Activated CD4-positive, alpha-beta T cell treated with anti-CD3 and anti-CD28 coated beads, Interleukin-2, Interleukin-6, amounts not matched to agents 100 ng/mL and 50 ng/mL, durations not matched to agents 16 hours and 8 hours (primary cell): ENCODE measurements around the gene VPS16.
A peak's percentile ranks its signal among the peaks of the same experiment; 100 is the strongest.
"Not testable (repeated sequence)": the region's sequence is repeated elsewhere in the genome, so short reads cannot be mapped to it uniquely, and the experiment has no call there.

ENCODE experiments used
- DNase-seq: peaks from one replicate; pipeline ENCODE4 v3.0.0-alpha.2; 2020

VPS16 gene

DNA sequence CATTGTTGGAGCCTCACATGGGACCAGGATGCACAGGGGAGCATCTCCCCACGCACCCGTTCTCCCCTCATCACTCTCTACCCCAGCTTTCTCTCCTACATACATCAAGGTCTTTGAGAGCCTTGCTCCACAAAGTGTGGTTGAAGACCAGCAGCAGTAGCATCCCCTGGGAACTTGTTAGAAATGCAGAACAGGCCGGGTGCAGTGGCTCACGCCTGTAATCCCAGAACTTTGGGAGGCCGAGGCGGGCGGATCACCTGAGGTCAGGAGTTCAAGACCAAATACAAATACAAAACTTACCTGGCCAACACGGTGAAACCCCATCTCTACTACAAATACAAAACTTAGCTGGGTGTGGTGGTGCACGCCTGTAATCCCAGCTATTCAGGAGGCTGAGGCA is 32.6 kb upstream of the VPS16 start:
- not testable (repeated sequence) for DNase-seq

GRCh38 chr20:2809690-2810089 is 30.9 kb upstream of the VPS16 start:
- DNase-seq, result no peak

GRCh38 chr20:2812189-2812588 is 28.4 kb upstream of the VPS16 start:
- DNase-seq, result no peak

GRCh38 chr20:2814076-2814475 is 26.5 kb upstream of the VPS16 start:
- no peak for DNase-seq

- no peak for DNase-seq
Observed at GRCh38 chr20:2814587-2815051, 25.9 kb upstream of the VPS16 start, which contains the start of gene C20orf141. Gene C20orf141, plus strand, starts transcription at chr20:2814987. Its CDS starts 198 bp downstream, at chr20:2815185.

- DNase-seq, result no peak
Observed at GRCh38 chr20:2815242-2815900, 25.2 kb upstream of the VPS16 start.

DNA sequence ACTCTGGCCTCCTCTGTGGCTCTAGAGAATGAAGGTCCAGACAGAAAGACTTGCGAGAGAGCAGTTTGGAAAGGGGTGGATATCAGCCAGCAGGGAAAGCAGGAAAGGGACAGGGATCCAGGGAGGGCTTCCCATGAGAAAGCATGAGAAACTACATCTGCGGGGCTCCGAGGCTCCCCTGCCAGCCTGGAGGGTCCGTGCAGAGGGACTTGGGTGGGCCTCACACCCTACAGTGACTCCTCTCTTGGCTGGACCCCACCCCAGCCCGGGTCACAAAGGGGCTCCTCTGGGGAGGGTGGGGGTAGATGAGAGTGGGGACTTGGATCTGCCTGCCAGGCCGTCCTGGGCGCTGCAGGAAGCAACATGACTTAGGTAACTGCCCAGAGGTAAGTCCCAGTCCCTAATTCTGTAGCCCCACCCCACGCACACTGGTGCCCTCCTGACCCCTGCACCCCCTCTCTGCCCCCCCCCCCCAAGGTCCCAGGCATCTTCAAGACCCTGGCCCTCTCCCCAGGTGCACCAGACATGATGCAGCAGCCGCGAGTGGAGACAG is 24.4 kb upstream of the VPS16 start, which contains the start of gene TMEM239:
TMEM239 (plus strand) TSS at position 335 of the 553 bp plus-strand sequence; CDS start at position 526, 191 bp downstream.
- no peak for DNase-seq

DNA sequence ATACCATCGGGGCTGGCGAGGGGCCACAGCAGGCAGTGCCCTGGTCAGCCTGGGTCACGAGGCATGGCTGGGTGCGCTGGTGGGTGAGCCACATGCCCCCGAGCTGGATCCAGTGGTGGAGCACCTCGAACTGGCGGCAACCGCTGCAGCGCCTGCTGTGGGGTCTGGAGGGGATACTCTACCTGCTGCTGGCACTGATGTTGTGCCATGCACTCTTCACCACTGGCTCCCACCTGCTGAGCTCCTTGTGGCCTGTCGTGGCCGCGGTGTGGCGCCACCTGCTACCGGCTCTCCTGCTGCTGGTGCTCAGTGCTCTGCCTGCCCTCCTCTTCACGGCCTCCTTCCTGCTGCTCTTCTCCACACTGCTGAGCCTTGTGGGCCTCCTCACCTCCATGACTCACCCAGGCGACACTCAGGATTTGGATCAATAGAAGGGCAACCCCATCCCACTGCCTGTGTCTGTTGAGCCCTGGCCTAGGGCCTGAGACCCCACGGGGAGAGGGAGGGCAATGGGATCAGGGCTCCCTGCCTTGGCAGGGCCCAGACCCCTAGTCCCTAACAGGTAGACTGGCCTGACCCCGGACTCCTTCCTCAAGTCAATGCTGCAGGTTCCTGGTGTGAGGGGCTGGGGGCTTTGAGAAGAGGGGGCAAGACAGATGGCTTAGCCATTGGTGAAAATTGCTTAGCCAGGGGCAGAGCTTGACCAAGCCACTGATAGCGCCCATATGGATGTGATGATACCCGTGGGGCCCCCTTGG is 23.8 kb upstream of the VPS16 start:
- no peak for DNase-seq

- DNase-seq, result no peak
Observed at GRCh38 chr20:2817341-2817726, 23.2 kb upstream of the VPS16 start.

DNA sequence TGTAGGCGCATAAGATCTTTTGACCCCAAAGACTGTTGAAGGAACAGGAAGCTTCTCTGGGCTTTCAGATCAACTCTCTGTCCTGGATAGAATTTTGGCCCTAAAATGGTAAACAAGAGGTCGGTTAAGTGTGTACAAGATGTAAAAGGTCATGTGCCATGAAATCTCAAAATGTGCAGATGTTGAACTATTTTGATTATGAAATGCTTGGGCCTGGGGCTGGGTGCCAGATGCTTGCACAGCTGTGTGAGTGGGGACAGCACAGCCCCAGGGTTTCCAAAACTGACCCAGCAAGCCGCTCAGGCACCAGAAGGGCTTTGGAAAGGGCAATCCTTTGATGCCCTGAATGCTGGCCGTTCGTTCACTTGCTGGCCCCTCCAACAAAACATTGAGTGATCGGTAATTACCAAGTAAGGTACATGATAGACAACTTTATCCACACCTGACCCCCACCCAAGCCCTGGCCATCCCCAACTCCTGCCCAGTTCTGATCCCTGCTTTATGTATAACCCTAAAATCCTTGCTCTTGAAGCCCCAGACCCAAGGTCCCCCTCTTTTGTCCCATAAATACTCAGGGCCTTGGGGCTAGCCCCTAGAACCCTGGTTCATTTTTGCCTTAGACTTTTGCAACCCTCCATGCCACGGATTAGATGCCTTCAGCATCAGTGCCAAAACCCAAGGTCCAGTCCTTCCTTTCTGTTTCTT is 22.5 kb upstream of the VPS16 start:
- DNase-seq, result no peak

DNA sequence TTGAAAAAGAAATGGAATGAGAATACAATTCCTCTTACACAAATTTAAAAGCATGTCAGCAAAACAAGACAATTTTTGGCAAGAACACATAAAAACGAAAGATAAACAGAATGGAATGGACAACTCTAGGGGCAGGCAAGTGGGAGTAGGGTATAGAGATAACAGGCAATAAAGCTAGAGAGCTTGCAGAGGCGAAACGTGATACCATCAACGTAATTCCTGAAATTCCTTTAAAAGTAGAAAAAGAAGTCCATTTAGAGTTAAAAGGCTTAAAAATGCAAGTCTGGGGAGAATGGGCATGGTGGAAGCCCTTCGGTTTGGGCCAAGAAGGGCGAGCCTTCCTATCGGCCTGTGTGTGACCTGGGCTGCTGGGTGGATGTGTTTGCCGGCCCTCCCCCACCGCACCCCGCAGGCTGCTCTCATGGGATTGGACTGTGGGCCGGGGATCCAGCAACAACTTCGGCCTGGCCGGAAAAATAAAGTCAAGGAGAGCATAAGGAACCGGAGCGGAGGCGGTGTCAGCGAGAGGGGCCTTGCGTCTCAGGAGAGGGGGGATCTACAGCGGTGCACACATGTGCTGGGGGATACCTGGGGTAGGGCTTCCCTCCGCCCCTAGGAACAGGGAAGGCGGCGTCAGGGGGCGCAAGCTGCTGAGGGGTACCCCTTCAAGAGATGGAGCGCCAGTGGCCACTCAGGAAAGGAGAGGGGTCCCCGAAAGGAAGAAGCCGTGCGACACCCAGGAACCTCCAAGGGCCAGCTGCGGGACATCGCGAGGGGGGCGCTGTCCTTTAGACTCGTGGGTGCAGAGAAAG is 20.3 kb upstream of the VPS16 start:
- DNase-seq, result no peak

GRCh38 chr20:2820896-2821869 is 19.4 kb upstream of the VPS16 start:
- no peak for DNase-seq

GRCh38 chr20:2822073-2822472 is 18.5 kb upstream of the VPS16 start:
- peak; percentile 54 for DNase-seq

GRCh38 chr20:2825761-2826160 is 14.8 kb upstream of the VPS16 start:
- DNase-seq, result no peak

- DNase-seq, result no peak
Observed at GRCh38 chr20:2826655-2827054, 13.9 kb upstream of the VPS16 start.

GRCh38 chr20:2829376-2829775 is 11.2 kb upstream of the VPS16 start:
- DNase-seq, result no peak

DNA sequence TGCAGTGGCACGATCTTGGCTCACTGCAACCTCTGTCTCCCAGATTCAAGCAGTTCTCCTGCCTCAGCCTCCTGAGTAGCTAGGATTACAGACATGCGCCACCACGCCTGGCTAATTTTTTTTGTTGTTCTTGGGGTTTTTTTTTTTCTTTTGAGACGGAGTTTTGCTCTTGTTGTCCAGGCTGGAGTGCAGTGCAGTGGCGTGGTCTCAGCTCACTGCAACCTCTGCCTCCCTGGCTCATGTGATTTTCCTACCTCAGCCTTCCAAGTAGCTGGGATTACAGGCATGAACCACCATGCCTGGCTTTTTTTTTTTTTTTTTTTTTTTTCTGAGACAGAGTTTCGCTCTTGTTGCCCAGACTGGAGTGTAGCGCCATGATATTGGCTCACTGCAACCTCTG is 9.3 kb upstream of the VPS16 start:
- not testable (repeated sequence) for DNase-seq

DNA sequence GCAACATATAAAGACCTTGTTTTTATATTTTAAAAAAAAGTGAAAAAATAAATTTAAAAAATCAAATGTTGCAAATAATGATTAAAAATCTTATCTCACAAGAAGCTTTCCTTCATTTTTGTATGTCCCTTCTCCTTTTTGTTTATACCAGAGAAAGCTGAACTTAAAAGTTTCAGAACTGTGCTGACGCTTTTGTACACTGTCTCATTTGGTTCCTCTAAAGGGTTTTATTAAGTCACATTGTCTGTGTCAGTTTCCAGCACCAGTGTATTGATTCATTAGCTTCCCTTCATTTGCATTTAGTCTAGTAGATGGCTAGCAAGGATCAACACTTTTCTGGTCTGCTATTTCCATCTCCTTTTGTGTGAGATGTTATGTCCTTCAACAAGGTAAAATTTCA is 6.8 kb upstream of the VPS16 start:
- DNase-seq, result no peak

DNA sequence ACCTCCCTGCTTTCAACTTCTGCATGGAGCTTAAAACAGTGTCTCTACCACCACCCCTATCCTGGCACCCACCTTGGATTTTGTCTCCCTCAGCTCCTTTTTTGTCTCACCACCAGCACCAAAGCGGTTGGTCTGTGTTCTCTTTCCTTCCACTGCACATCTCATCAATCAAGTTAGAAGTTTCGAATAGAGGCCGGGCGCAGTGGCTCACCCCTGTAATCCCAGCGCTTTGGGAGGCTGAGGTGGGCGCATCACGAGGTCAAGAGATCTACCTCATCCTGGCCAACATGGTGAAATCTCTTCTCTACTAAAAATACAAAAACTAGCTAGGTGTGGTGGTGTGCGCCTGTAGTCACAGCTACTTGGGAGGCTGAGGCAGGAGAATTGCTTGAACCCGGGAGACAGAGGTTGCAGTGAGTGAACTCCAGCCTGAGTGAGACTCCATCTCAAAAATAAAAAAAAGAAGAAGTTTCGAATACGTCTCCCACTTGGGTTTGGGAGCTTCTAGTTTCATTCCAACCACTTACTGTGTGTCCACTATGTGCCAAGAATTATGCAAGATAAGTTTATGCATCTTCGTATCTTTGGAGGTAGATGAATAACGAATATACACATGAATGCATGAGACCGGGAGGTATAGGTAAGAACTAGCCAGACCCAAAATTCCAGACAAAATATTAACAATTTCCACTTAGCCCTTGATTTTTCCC is 6.0 kb upstream of the VPS16 start:
- no peak for DNase-seq

- DNase-seq, result no peak
Observed at GRCh38 chr20:2835331-2835796, 5.2 kb upstream of the VPS16 start.
